DMS53 treated with DMSO at 0.1 percent for 48 hours (cell line): Measurements from ENCODE around the gene TRAPPC5.

Source experiments
- DNase-seq: peaks from one replicate; lab custom pipeline; 2025; ENCODE audit not compliant: unreplicated experiment; lab: John Stamatoyannopoulos, UW

TRAPPC5 gene

GRCh38 chr19:7699003-7699402 is 18.4 kb downstream of the TRAPPC5 start:
- DNase-seq = no peak

DNA sequence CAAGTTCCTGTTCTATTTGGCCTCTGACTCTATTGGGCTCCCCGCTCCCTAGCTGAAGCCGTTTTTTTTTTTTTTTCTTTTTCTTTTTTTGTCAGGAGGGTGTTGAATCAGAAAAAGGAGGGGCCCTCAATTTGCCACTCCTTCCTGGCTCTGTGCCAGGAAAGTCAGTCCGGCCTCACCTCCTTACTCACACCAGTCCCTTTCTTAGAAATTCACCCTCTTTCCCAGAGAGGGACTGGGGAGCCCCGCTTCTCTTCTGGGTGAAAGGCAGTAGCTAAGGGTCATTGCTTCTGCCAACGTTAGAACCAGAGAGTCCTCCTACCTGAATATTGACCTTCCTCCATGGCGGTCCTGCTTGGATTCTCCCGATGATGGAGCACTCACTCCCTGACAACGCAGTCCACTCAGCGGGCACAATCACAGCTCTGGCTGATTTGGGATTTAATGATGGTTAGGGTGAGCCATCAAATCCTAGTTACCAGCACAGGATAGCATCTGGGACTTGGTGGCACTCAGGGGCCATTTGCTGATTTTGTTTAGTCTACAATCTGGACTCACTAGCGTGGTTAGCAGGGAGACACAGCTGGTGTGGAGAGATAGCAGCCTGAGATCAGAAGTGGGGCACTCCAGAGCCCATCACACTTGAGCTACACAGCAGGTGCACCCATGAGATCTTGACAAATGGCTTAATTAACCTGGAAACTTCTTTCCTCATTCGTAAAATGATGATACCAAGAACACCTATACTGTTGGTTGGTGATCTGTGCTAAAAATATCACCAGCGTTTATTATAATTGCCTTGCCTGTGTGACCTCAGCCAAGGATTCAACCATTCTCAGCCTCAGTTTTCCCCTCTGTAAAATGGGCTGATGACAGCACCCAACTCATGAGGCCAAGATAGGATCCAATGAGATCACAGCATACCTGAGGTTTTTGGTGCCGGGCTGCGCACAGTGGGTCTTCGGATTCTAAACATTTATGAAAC is 19.1 kb downstream of the TRAPPC5 start:
- DNase-seq = no peak

DNA sequence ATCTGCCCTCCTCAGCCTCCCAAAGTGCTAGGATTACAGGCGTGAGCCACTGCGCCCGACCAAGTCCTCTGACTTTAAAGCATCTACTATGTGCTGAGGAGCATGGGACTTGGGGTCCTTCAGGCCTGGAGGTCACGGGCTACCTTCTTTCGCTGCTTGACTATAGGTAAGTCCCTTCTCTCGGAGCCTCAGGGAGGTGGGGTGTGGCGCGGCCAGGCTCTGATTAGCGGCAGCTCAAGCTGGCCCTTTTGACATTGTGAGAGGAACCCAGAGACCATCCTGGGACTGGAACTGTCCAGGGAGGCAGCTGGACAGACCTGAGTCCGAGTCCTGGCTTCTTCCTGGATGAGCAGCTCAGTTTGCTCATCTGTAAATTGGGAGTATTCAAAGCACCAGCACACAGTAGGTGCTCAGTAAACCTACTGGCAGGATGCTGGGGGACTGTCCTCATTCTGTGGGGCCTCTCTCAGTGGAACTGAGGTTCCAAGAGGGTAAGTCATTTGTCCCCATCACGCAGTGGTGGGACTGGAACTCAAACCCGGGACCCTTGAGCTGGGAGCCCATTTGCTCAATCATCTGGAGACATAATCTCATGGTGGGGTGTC is 20.5 kb downstream of the TRAPPC5 start:
- no peak for DNase-seq

DNA sequence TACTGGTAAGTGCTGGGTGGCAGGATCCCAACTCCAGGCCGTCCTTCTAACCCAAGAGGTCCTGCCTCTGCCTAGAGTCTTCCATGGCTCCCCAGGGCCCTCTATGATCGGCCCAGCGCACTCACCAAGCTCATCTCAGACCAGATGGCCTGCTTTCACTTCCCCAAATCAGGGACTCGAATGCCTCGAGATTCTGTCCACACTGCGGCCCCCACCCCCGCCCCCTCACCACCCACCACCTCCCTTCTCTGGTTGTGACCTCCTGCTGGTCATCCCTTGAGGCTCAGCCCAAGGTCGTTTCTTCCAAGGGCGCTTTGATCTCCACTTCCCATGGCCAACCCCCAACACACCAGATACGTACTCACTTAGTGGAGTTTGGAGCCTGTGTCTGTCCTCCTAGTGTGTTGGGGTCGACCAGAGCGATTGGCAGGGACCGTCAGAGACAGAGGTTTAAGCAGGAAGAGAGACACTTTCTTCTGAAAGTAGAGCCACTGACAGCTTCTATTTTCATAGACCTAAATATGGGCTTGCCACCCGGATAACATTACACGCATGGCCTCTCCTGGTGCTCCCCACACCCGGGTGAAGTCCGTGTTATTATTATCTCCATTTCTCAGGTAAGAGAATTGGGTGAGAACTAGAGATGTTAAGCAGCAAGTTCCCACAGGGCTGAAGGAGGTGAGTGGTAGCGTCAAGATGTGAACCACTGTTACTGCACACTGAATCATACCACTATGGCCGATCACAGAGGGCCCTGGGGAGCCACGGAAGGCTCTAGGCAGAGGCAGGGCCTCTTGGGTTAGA is 21.2 kb downstream of the TRAPPC5 start, which contains the start of gene FCER2:
FCER2 (minus strand) TSS at position 478 of the 804 bp plus-strand sequence. CDS start 2,371 bp downstream, outside the sequence.
- DNase-seq = no peak

- no peak for DNase-seq
These were observed 22.7 kb downstream of the TRAPPC5 start for GRCh38 chr19:7703332-7703731.

DNA sequence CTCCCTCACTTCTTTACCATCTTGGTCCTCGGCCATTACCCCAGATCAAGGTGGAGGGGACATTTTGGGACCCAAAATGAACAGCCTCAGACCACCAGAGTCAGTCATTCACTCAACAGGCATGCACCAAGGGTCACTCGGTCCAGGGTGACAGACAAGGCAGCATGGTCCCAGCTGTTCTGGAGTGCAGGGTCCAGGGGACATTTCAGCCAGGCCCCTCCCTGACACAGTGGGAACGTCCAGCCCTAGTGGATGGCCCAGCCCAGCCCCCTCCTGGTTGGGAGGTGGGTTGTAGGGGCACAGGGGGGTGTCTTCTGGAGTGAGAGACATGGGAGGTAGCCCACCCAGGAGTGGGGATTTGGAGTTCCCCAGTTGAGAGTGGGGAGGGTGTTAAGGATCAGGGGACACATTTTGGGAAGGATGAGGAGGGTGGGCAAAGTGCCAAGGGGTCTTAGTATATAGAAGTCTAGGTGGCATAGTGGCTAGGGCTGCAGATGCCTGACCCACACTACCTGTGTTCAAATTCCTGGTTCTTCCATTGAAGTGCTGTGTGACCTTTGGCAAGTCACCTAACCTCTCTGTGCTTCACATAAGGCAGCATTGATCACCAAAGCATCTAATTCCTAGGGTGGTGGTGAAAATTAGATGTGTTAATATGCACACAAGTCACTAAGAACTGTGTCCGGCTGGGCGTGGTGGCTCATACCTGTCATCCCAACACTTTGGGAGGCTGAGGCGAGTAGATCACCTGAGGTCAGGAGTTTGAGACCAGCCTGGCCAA is 23.8 kb downstream of the TRAPPC5 start:
- no peak for DNase-seq

GRCh38 chr19:7705387-7706187 is 25.0 kb downstream of the TRAPPC5 start:
- DNase-seq = no peak

DNA sequence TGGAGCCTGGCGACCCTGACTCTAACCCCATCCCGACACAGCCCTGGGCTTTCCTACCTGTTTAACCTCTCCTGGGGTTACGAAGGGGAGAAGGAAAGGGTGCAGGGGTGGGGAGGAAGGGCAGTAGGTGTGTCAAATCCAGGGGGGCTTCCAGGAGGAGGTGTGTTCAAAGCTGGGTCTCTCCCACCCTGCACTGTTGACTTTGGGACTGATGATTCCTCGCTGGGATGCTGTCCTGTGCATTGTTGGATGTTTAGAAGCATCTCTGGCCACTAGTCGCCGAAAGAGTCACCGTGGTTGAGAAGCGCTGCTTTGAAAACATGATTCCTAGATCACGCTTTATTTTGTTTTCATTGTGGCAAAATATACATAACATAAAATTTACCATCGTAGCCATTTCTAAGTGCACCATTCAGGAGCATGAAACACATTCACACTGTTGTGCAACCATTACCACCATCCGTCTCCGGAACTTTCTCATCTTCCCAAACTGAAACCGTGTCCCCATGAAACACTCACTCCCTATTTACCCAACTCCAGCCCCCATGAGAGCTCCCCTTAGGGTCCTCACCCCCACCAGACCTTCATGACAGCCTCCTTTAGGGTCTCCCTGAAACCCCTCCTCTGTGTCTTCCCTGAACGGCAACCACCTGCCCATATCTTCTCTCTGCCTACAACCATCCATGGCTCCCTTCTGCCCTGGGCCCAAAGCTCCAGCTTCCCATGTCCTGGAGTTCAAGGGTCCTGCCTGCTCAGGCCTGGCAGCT is 25.7 kb downstream of the TRAPPC5 start:
- DNase-seq = no peak

DNA sequence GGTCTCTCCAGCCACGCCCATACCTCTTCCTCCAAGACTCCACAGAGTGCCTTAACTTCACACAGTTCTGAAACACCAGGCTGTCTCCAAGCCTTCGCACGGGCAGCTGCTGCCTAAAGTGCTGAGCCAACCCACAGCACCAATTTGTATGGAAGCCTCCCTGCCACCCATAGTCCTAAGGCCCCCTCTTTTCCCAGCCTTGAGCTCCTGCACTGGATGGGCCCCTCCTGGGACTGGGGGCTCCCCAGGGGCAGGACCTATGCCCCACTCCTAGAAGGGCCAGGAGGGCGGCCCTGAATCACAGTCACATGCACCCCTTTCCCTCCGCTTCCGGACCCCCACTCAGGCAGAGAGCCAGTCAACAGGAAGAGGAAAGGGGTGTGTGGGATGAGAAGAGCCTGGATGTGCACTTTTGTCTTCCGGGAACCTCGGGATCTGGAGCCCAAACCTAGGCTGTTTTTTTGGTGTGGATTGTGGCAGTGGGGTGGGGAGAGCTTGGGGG is 26.4 kb downstream of the TRAPPC5 start:
- no peak for DNase-seq

- no peak for DNase-seq
These were observed 29.4 kb downstream of the TRAPPC5 start for GRCh38 chr19:7709932-7710460.

DNA sequence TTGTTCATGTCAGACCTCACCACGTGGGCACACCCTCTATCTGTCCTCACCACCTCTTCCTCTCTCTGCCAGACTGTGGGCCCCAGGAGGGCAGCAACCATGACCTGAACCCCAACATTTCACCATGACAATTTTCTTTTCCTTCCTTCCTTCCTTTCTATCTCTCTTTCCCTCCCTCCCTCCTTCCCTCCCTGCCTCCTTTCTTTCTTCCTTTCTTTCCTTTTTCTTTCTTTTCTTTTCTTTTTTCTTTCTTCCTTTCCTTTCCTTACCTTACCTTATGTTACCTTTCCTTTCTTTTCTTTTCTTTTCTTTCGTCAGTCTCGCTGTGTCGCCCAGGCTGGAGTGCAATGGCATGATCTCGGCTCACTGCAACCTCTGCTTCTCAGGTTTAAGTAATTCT is 30.0 kb downstream of the TRAPPC5 start:
- DNase-seq = no peak

GRCh38 chr19:7715671-7716070 is 35.0 kb downstream of the TRAPPC5 start:
- DNase-seq = no peak

- no peak for DNase-seq
These were observed 36.1 kb downstream of the TRAPPC5 start for GRCh38 chr19:7716762-7717161.

- no peak for DNase-seq
These were observed 38.0 kb downstream of the TRAPPC5 start for GRCh38 chr19:7718668-7719067.

- DNase-seq = no peak
These were observed 39.7 kb downstream of the TRAPPC5 start for GRCh38 chr19:7720351-7720750.

DNA sequence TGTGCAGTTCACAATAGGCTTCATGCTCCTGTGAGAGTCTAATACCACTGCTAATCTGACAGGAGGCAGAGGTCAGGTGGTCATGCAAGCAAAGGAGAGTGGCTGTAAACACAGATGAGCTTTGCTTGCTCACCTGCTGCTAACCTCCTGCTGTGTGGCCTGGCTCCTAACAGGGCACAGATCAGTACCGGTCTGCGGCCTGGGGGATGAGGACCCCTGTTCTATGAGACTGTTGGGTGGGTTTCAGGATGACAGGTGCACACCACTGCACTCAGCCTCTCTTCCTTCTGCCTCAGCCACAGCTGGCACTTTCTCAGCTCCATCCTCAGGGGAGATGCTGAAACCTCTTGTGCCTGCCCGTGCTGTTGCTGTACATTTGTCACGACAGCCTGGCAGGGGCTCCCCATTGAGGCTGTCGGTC is 41.6 kb downstream of the TRAPPC5 start:
- DNase-seq = peak; percentile 8

- DNase-seq = no peak
These were observed 45.2 kb downstream of the TRAPPC5 start for GRCh38 chr19:7725791-7726190.

DNA sequence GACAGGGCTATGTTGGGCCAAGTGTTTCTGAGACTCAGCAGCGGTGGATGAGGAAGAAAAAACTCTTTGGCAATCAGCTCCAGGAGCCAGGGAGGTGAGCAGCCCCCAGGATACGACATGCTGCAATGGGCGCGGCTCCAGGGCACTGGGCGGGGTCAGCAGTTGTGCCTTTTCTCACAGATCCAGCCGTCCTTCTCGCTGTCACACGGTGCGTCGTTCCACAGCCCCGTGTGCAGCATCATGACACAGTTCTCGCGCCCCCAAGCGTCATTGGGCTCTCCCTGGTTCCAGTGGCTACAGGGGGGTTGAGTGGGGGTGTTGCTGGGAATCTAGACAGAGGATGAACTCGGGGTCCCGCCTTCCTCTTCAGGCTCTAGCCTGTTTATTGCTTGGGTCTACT is 48.6 kb downstream of the TRAPPC5 start:
- DNase-seq = no peak
